DND-41 (cell line): ENCODE data around the gene TNFAIP2.

Experiments
- ATAC-seq: fragments of 200-7000 bp; cut with Tn5 transposase; 3 replicates; pipeline ENCODE4 v1.9.1; 2021; ENCODE audit warnings: low read depth; ENCODE audit not compliant: insufficient read depth
- DNase-seq: peaks from one replicate; pipeline ENCODE4 v3.0.0-alpha.2; 2020
- H2AFZ ChIP-seq: 2 replicates; pipeline ENCODE4 v1.6.0; 2012; ENCODE audit warnings: low read depth, low read length
- H3K27ac ChIP-seq: 2 replicates; pipeline ENCODE4 v1.5.1; 2012; ENCODE audit warnings: low read length, inconsistent platforms
- H3K27me3 ChIP-seq: fragments of 200-600 bp; sonication (generic); 2 replicates; pipeline ENCODE4 v1.6.0; 2012; ENCODE audit warnings: low read length, mild to moderate bottlenecking, inconsistent platforms; ENCODE audit not compliant: insufficient read depth, poor library complexity
- H3K36me3 ChIP-seq: 2 replicates; pipeline ENCODE4 v1.5.1; 2012; ENCODE audit warnings: low read length, inconsistent platforms; ENCODE audit not compliant: insufficient read depth
- H3K4me1 ChIP-seq: 2 replicates; pipeline ENCODE4 v1.5.1; 2012; ENCODE audit warnings: mild to moderate bottlenecking, low read length; ENCODE audit not compliant: insufficient read depth
- H3K4me2 ChIP-seq: 2 replicates; pipeline ENCODE4 v1.6.0; 2012; ENCODE audit warnings: mild to moderate bottlenecking, moderate library complexity, low read length, inconsistent platforms; ENCODE audit not compliant: insufficient read depth
- H3K4me3 ChIP-seq, 2 experiments: fragments of 200-600 bp in 1 of 2; shearing (Covaris generic) in 1 of 2; 2 replicates each; pipeline ENCODE4 v1.5.1; 2012 to 2016; ENCODE audit warnings: inconsistent platforms in 2 of 2, low read length in 2 of 2, mild to moderate bottlenecking in 2 of 2, low read depth in 1 of 2, moderate library complexity in 1 of 2
- H3K79me2 ChIP-seq: 2 replicates; pipeline ENCODE4 v1.6.0; 2012; ENCODE audit warnings: low read length, inconsistent platforms; ENCODE audit not compliant: insufficient read depth
- H3K9ac ChIP-seq: 2 replicates; pipeline ENCODE4 v1.6.0; 2012; ENCODE audit warnings: low read depth, mild to moderate bottlenecking, inconsistent platforms, low read length, moderate library complexity
- H3K9me3 ChIP-seq: 2 replicates; pipeline ENCODE4 v1.5.1; 2012; ENCODE audit warnings: low read length, moderate library complexity, mild to moderate bottlenecking, inconsistent platforms; ENCODE audit not compliant: insufficient read depth, severe bottlenecking
- H4K20me1 ChIP-seq: 2 replicates; pipeline ENCODE4 v1.6.0; 2012; ENCODE audit warnings: low read length; ENCODE audit not compliant: insufficient read depth
- EZH2 ChIP-seq: IDR thresholded peaks from 3 replicates; pipeline ENCODE4 v1.6.1; 2012; ENCODE audit warnings: borderline replicate concordance, low read depth, mild to moderate bottlenecking, moderate library complexity, low read length, inconsistent platforms; ENCODE audit not compliant: severe bottlenecking
- TF ChIP-seq, protein P1 (sequence below): IDR thresholded peaks from 2 replicates; pipeline ENCODE4 v1.5.1; 2012; ENCODE audit warnings: borderline replicate concordance, low read length, moderate library complexity, mild to moderate bottlenecking; ENCODE audit not compliant: poor library complexity, severe bottlenecking; ENCODE audit errors: extremely low read depth

The TNFAIP2 gene

DNA sequence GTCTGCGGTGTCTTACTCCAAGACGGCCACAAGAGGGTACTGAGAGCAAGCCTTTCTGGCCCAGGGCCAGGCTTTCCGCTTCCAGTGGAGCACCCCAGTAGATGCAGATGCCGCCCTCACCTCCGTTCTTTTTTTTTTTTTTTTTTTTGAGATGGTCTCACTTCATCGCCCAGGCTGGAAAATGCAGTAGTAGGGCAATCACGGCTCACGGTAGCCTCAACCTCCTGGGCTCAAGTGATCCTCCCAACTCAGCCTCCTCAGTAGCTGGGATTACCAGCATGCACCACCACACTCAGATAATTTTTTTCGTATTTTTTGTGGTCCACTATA lies 44.9 kb upstream of the TNFAIP2 start:
- Histone ChIP-seq H3K9me3 (no peaks in the 10 kb centered on the region), H3K79me2 (no peaks in the 10 kb centered on the region), H3K36me3 (no peaks in the 10 kb centered on the region), H3K27me3 (peaks cover 9% of the 10 kb centered on the region), H4K20me1 (0 out of 2 replicates have a peak, but pooled peaks cover 3% of the 10 kb centered on the region), H3K9ac (no peak overlapping the region), H3K4me3 (no peak overlapping the region), H3K4me2 (no peak overlapping the region), H3K27ac (no peak overlapping the region), H2AFZ (no peak overlapping the region), H3K4me1 (peaks cover 11% of the 10 kb centered on the region)
- peak; percentile 71 for DNase-seq
- TF ChIP-seq EZH2: no peak
- TF ChIP-seq, protein P1, sequence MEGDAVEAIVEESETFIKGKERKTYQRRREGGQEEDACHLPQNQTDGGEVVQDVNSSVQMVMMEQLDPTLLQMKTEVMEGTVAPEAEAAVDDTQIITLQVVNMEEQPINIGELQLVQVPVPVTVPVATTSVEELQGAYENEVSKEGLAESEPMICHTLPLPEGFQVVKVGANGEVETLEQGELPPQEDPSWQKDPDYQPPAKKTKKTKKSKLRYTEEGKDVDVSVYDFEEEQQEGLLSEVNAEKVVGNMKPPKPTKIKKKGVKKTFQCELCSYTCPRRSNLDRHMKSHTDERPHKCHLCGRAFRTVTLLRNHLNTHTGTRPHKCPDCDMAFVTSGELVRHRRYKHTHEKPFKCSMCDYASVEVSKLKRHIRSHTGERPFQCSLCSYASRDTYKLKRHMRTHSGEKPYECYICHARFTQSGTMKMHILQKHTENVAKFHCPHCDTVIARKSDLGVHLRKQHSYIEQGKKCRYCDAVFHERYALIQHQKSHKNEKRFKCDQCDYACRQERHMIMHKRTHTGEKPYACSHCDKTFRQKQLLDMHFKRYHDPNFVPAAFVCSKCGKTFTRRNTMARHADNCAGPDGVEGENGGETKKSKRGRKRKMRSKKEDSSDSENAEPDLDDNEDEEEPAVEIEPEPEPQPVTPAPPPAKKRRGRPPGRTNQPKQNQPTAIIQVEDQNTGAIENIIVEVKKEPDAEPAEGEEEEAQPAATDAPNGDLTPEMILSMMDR: peak; percentile 75
- peak; percentile 59 for ATAC-seq

DNA sequence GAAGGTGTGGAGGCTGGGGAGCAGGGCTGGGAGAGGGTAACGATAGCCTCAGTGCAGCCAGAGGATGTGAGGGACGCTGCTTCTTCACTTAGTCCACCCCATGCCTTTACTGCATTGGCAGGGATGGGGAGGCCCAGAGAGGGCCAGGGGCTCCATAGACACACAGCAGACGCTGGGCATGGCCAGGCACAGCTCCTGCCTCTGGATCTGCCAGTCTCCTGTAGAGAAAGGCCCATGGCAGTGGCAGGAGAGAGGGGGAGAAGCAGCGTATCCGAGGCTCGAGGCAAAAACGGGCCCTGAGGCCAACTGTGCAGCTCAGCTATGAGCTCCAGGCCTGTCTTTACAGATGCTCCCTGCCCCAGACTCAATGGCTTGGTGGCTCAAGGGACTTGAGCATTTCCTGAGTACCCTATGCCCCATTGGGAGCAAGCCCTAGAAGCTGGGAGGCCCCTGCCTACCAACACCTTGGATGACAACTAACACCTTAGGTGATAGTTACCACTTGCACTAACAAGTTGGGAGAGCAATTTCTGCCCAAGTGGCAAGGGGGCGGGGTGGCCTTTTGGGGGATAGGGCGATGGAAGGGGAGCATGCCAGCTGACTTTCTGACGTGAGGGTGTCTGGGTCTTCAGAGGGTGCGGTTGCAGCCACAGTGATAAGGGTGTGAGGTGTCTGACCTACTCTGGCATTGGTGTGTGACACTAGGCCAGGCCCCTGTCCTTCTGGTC lies 44.2 kb upstream of the TNFAIP2 start:
- no peak overlapping the region for H3K4me2 ChIP-seq

DNA sequence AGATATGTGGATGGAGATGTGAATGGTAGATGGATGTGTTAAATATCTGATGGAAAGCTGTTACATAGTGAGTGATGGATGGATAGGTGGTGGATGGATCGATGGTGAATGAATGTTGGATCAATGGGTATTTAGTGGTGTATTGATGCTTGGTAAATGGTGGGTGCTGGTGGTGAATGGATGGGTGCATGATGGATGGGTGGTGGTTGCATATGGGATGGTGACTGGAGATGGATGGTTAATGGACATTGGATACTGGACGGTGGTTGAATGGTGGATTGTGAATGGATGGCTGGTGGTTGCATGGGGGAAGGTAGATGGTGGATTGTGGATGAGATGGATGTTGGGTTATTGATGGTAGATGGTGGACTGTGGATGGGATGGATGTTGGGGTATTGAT lies 41.3 kb upstream of the TNFAIP2 start:
- no peak for TF ChIP-seq EZH2
- TF ChIP-seq, protein P1: no peak

More for the DNA sequence above, 44.2 kb upstream of the TNFAIP2 start:
- Histone ChIP-seq H3K36me3 (no peaks in the 10 kb centered on the region), H3K4me1 (peaks cover 11% of the 10 kb centered on the region), H4K20me1 (0 out of 2 replicates have a peak, but pooled peaks cover 3% of the 10 kb centered on the region), H3K79me2 (no peaks in the 10 kb centered on the region), H3K27ac (no peak overlapping the region), H3K27me3 (peaks cover 9% of the 10 kb centered on the region), H3K9me3 (no peaks in the 10 kb centered on the region), H2AFZ (no peak overlapping the region), H3K9ac (no peak overlapping the region; the same call in 1 of the 2 replicates), H3K4me3 (no peak overlapping the region)
- no peak for ATAC-seq
- no peak for TF ChIP-seq EZH2
- TF ChIP-seq, protein P1: no peak
- no peak for DNase-seq

More for the DNA sequence above, 41.3 kb upstream of the TNFAIP2 start:
- ATAC-seq: no peak
- DNase-seq: no peak
- Histone ChIP-seq H3K4me3 (no peak overlapping the region), H3K79me2 (no peaks in the 10 kb centered on the region), H3K4me1 (no peaks in the 10 kb centered on the region), H3K9me3 (no peaks in the 10 kb centered on the region), H3K27ac (no peak overlapping the region), H3K27me3 (no peaks in the 10 kb centered on the region), H3K9ac (no peak overlapping the region), H3K4me2 (no peak overlapping the region), H3K36me3 (no peaks in the 10 kb centered on the region), H4K20me1 (peaks cover 2% of the 10 kb centered on the region; the same call in 1 of the 2 replicates), H2AFZ (no peak overlapping the region)
